Prostate gland (tissue), 2 donors: ENCODE data around the gene SLC16A5. TPM values are rescaled to one million over a fixed set of nuclear protein-coding genes. Genes with fewer than 3 reads are reported as not detected.

Experiments
- DNase-seq: peaks from one replicate; pipeline ENCODE4 v3.0.0-alpha.2; 2019; ENCODE audit warnings: low spot score
- H3K27ac ChIP-seq, 2 donors: fragments of 200-600 bp; sonication (generic); 2 replicates each; pipeline ENCODE4 v1.5.1; 2017 to 2019
- H3K27me3 ChIP-seq: fragments of 200-600 bp; sonication (generic); replicated peaks from 2 replicates; pipeline ENCODE4 v1.5.1; 2019; ENCODE audit not compliant: insufficient read depth
- H3K36me3 ChIP-seq, 2 donors: fragments of 200-600 bp; sonication (generic); 1 replicate in 1 of 2; 2 replicates in 1 of 2; pipeline versions ENCODE4 v1.5.1 to v1.8.1; 2017 to 2019
- H3K4me1 ChIP-seq: fragments of 200-600 bp; sonication (generic); replicated peaks from 2 replicates; pipeline ENCODE4 v1.5.1; 2019
- H3K4me3 ChIP-seq, 2 donors: fragments of 200-600 bp; sonication (generic); 2 replicates each; pipeline ENCODE4 v1.5.1; 2017 to 2019
- H3K9me3 ChIP-seq: fragments of 200-600 bp; sonication (generic); 2 replicates; pipeline ENCODE4 v1.5.1; 2017
- CTCF ChIP-seq, 4 experiments: fragments of 200-600 bp in 2 of 4; fragments of 450-650 bp in 2 of 4; sonication (generic) in 2 of 4; IDR thresholded peaks; 1 replicate in 3 of 4; 2 replicates in 1 of 4; pipeline ENCODE4 v1.5.1; 2016 to 2019; ENCODE audit warnings: antibody characterized with exemption in 4 of 4, mild to moderate bottlenecking in 2 of 4, moderate library complexity in 2 of 4
- POLR2A ChIP-seq: fragments of 450-650 bp; IDR thresholded peaks from one replicate; pipeline ENCODE4 v1.6.1; 2016; ENCODE audit warnings: antibody characterized with exemption, mild to moderate bottlenecking
- POLR2AphosphoS5 ChIP-seq: sonication (generic); formaldehyde crosslinking; IDR thresholded peaks from one replicate; pipeline ENCODE4 v1.6.1; 2017; ENCODE audit warnings: antibody characterized with exemption
- whole genome bisulfite sequencing: methylation state at CpG from one replicate; pipeline ENCODE4 v1.1.5; 2018; 5-methylcytosine and 5-hydroxymethylcytosine counted together
- intact Hi-C: fragments of 100-400 bp; cut with DNase I; formaldehyde crosslinking; loops from one replicate; pipeline ENCODE4 v1.14.2; 2022
- total RNA-seq, 2 donors: library from RNA; depleted of rRNA; stranded (reverse); fragments of >200 nt; gene quantifications; one replicate each; pipeline ENCODE4 v1.1.0, GENCODE V29; 2016

Gene SLC16A5
- total RNA-seq, 2 donors from 2014 or later: 65.0 to 66.4 TPM

- TF ChIP-seq CTCF (IDR thresholded peaks at IDR 0.05) (no peak), POLR2A (no peak), POLR2AphosphoS5 (no peak)
- H3K36me3 ChIP-seq: no peaks in the 10 kb centered on the region
- H3K4me3 ChIP-seq: no peak overlapping the region
- H3K27me3 ChIP-seq: no peaks in the 10 kb centered on the region
- peaks cover 17% of the 10 kb centered on the region for H3K4me1 ChIP-seq
- 81% methylated on average over 14 of the region's 16 CpGs for WGBS
- intact Hi-C loops: no loop called here
- H3K9me3 ChIP-seq: no peaks in the 10 kb centered on the region
- H3K27ac ChIP-seq: no peak overlapping the region
- no peak for DNase-seq
Measured at GRCh38 chr17:75094871-75095399, 7.2 kb downstream of the SLC16A5 start.

GRCh38 chr17:75096082-75096625 is 8.4 kb downstream of the SLC16A5 start:
- no peaks in the 10 kb centered on the region for H3K36me3 ChIP-seq
- intact Hi-C loops: no loop called here
- no peaks in the 10 kb centered on the region for H3K9me3 ChIP-seq
- H3K4me3 ChIP-seq: no peak overlapping the region
- H3K27me3 ChIP-seq: no peaks in the 10 kb centered on the region
- peak overlapping the region; percentile 54 to 61 for H3K27ac ChIP-seq
- TF ChIP-seq POLR2AphosphoS5: peak; percentile 84
- peak; percentile 42 for TF ChIP-seq POLR2A
- TF ChIP-seq CTCF (IDR thresholded peaks at IDR 0.05): no peak
- peaks cover 17% of the 10 kb centered on the region for H3K4me1 ChIP-seq
- WGBS: 41% methylated on average over 14 of the region's 14 CpGs
- DNase-seq: peak; percentile 80

GRCh38 chr17:75097865-75098264 is 10.1 kb downstream of the SLC16A5 start:
- no peak for DNase-seq

GRCh38 chr17:75098861-75099260 is 11.1 kb downstream of the SLC16A5 start:
- DNase-seq: no peak
- intact Hi-C loops: no loop called here
- WGBS: 86% methylated on average over 7 of the region's 7 CpGs
- Histone ChIP-seq H3K27me3 (no peaks in the 10 kb centered on the region), H3K4me1 (peaks cover 6% of the 10 kb centered on the region), H3K27ac (no peak overlapping the region), H3K36me3 (no peaks in the 10 kb centered on the region), H3K9me3 (no peaks in the 10 kb centered on the region), H3K4me3 (no peak overlapping the region)
- TF ChIP-seq POLR2AphosphoS5: no peak
- TF ChIP-seq POLR2A: no peak
- TF ChIP-seq CTCF (IDR thresholded peaks at IDR 0.05): no peak

More at GRCh38 chr17:75097865-75098264, 10.1 kb downstream of the SLC16A5 start:
- Histone ChIP-seq H3K4me1 (peaks cover 13% of the 10 kb centered on the region), H3K27ac (no peak overlapping the region), H3K36me3 (no peaks in the 10 kb centered on the region), H3K9me3 (no peaks in the 10 kb centered on the region), H3K4me3 (no peak overlapping the region), H3K27me3 (no peaks in the 10 kb centered on the region)
- intact Hi-C loops: no loop called here
- WGBS: 94% methylated on average over 7 of the region's 7 CpGs
- TF ChIP-seq POLR2AphosphoS5: no peak
- TF ChIP-seq CTCF (IDR thresholded peaks at IDR 0.05): no peak
- no peak for TF ChIP-seq POLR2A

GRCh38 chr17:75099881-75100595 is 12.3 kb downstream of the SLC16A5 start:
- no peaks in the 10 kb centered on the region for H3K27me3 ChIP-seq
- H3K4me3 ChIP-seq: no peak overlapping the region
- no peaks in the 10 kb centered on the region for H3K36me3 ChIP-seq
- no peaks in the 10 kb centered on the region for H3K9me3 ChIP-seq
- peaks cover 6% of the 10 kb centered on the region for H3K4me1 ChIP-seq
- WGBS: 97% methylated on average over 31 of the region's 31 CpGs
- intact Hi-C loops: no loop called here
- no peak overlapping the region for H3K27ac ChIP-seq
- no peak for TF ChIP-seq CTCF (IDR thresholded peaks at IDR 0.05)
- no peak for TF ChIP-seq POLR2A
- no peak for TF ChIP-seq POLR2AphosphoS5
- DNase-seq: no peak
